ENCODE results near the gene TNFRSF14. TPM values are rescaled to one million over a fixed set of nuclear protein-coding genes. Genes with fewer than 3 reads are reported as not detected.
A peak's percentile ranks its signal among the peaks of the same experiment; 100 is the strongest.

Gene TNFRSF14
- total RNA-seq, 1 donor from 2014 or later: 11.1 TPM

- Histone ChIP-seq H3K27me3 (ENCODE audit: control insufficient read depth, insufficient read depth, low read length) (no peaks in the 10 kb centered on the region), H3K36me3 (ENCODE audit: control insufficient read depth, insufficient read depth, low read length) (peaks cover 4% of the 10 kb centered on the region), H3K4me3 (ENCODE audit: low read depth, low read length) (peak overlapping the region; percentile 52)
- no peak for TF ChIP-seq CTCF (IDR thresholded peaks at IDR 0.05; ENCODE audit: insufficient read depth, low read length, severe bottlenecking)
- no peak for FAIRE-seq
- peak; percentile 13 for DNase-seq (ENCODE audit: low read depth)
These were observed 29.3 kb downstream of the TNFRSF14 start for GRCh38 chr1:2585318-2586092.

- Histone ChIP-seq H3K36me3 (ENCODE audit: control insufficient read depth, insufficient read depth, low read length) (peaks cover 4% of the 10 kb centered on the region), H3K27me3 (ENCODE audit: control insufficient read depth, insufficient read depth, low read length) (no peaks in the 10 kb centered on the region), H3K4me3 (ENCODE audit: low read depth, low read length) (peak within 1 kb of the TSS; percentile 52)
- peak; percentile 94 for DNase-seq (ENCODE audit: low read depth)
- TF ChIP-seq CTCF (IDR thresholded peaks at IDR 0.05; ENCODE audit: insufficient read depth, low read length, severe bottlenecking): no peak
- FAIRE-seq: no peak
These were observed 30.2 kb downstream of the TNFRSF14 start, which contains the start of gene PRXL2B for GRCh38 chr1:2586154-2587070. Gene PRXL2B (plus strand): TSS chr1:2586777. CDS start chr1:2586886, 109 bp downstream.

- TF ChIP-seq CTCF (IDR thresholded peaks at IDR 0.05; ENCODE audit: insufficient read depth, low read length, severe bottlenecking): no peak
These were observed 31.1 kb downstream of the TNFRSF14 start for GRCh38 chr1:2587071-2587859.

GRCh38 chr1:2587860-2588571 is 31.8 kb downstream of the TNFRSF14 start:
- TF ChIP-seq CTCF (IDR thresholded peaks at IDR 0.05; ENCODE audit: insufficient read depth, low read length, severe bottlenecking): no peak
- no peak overlapping the region for H3K4me3 ChIP-seq (ENCODE audit: low read depth, low read length)
- H3K27me3 ChIP-seq (ENCODE audit: control insufficient read depth, insufficient read depth, low read length): no peaks in the 10 kb centered on the region
- peaks cover 4% of the 10 kb centered on the region for H3K36me3 ChIP-seq (ENCODE audit: control insufficient read depth, insufficient read depth, low read length)
- no peak for DNase-seq (ENCODE audit: low read depth)
- FAIRE-seq: no peak

More at GRCh38 chr1:2587071-2587859, 31.1 kb downstream of the TNFRSF14 start:
- Histone ChIP-seq H3K4me3 (ENCODE audit: low read depth, low read length) (peak overlapping the region; percentile 52), H3K27me3 (ENCODE audit: control insufficient read depth, insufficient read depth, low read length) (no peaks in the 10 kb centered on the region), H3K36me3 (ENCODE audit: control insufficient read depth, insufficient read depth, low read length) (peaks cover 4% of the 10 kb centered on the region)
- no peak for DNase-seq (ENCODE audit: low read depth)
- no peak for FAIRE-seq

All from bronchial epithelial cell (primary cell).